HEK293 (cell line): Measurements from ENCODE around the gene C1orf74.

Source experiments
- CTCF ChIA-PET: fragments of 350-600 bp; formaldehyde crosslinking; extraction: SDS; loops from one replicate; lab custom pipeline; 2021; ENCODE audit warnings: antibody characterized with exemption; lab: Yijun Ruan, JAX
- POLR2A ChIA-PET: fragments of 300-600 bp; formaldehyde crosslinking; extraction: SDS; loops from one replicate; lab custom pipeline; 2020; ENCODE audit warnings: antibody characterized with exemption, inconsistent platforms; lab: Yijun Ruan, JAX
- H3K27ac ChIP-seq: fragments of 200-500 bp; sonication (Bioruptor generic); 2 replicates; pipeline ENCODE4 v1.5.1; 2014; ENCODE audit warnings: low read depth, low read length, control low read depth, inconsistent platforms; ENCODE audit errors: extremely low read depth
- H3K36me3 ChIP-seq, 2 experiments: fragments of 200-500 bp in 1 of 2; sonication (Bioruptor generic) in 1 of 2; 1 replicate in 1 of 2; 2 replicates in 1 of 2; pipeline ENCODE4 v1.5.1; 2014 to 2017; ENCODE audit warnings: inconsistent platforms in 2 of 2, low read length in 2 of 2; ENCODE audit not compliant: control insufficient read depth in 2 of 2, insufficient read depth in 1 of 2
- H3K4me1 ChIP-seq: fragments of 200-500 bp; sonication (Bioruptor generic); 2 replicates; pipeline ENCODE4 v1.5.1; 2014; ENCODE audit warnings: mild to moderate bottlenecking, low read length, inconsistent platforms; ENCODE audit not compliant: control insufficient read depth, insufficient read depth
- H3K4me3 ChIP-seq: 2 replicates; pipeline ENCODE4 v1.5.1; 2011; ENCODE audit warnings: low read depth, mild to moderate bottlenecking, control low read depth, low read length, moderate library complexity
- H3K9me3 ChIP-seq: fragments of 200-500 bp; sonication (Bioruptor generic); 2 replicates; pipeline ENCODE4 v1.5.1; 2014; ENCODE audit warnings: low read depth, low read length, inconsistent platforms; ENCODE audit not compliant: control insufficient read depth, insufficient read depth
- BCL11B ChIP-seq: fragments of 450-650 bp; formaldehyde crosslinking; IDR thresholded peaks from 2 replicates; pipeline ENCODE4 v1.5.1; 2016; ENCODE audit warnings: low read depth, missing biosample characterization, missing genetic modification characterization
- FEZF1 ChIP-seq: fragments of 450-650 bp; formaldehyde crosslinking; IDR thresholded peaks from 2 replicates; pipeline ENCODE4 v1.5.1; 2016; ENCODE audit warnings: missing biosample characterization, missing genetic modification characterization
- GLI2 ChIP-seq: fragments of 450-650 bp; formaldehyde crosslinking; IDR thresholded peaks from 2 replicates; pipeline ENCODE4; 2017; ENCODE audit warnings: missing biosample characterization, missing genetic modification characterization, low read depth, borderline replicate concordance
- MEIS1 ChIP-seq: sonication (generic); formaldehyde crosslinking; IDR thresholded peaks from 2 replicates; pipeline ENCODE4 v1.8.1; 2022; ENCODE audit warnings: missing genetic modification reagents, mild to moderate bottlenecking, borderline replicate concordance
- PRDM1 ChIP-seq: fragments of 450-650 bp; formaldehyde crosslinking; IDR thresholded peaks from 2 replicates; pipeline ENCODE4; 2016; ENCODE audit warnings: missing biosample characterization, missing genetic modification characterization
- SETDB1 ChIP-seq: IDR thresholded peaks from one replicate; pipeline ENCODE4 v1.6.1; 2017; ENCODE audit warnings: mild to moderate bottlenecking, low read length, moderate library complexity, mixed read lengths; ENCODE audit not compliant: insufficient read length
- ZNF121 ChIP-seq: fragments of 450-650 bp; formaldehyde crosslinking; IDR thresholded peaks from 2 replicates; pipeline ENCODE4 v1.5.1; 2016; ENCODE audit warnings: missing biosample characterization, missing genetic modification characterization
- ZNF19 ChIP-seq: fragments of 450-650 bp; formaldehyde crosslinking; IDR thresholded peaks from 2 replicates; pipeline ENCODE4; 2016; ENCODE audit warnings: missing biosample characterization, missing genetic modification characterization, low read depth
- ZNF211 ChIP-seq: fragments of 450-650 bp; formaldehyde crosslinking; IDR thresholded peaks from 2 replicates; pipeline ENCODE4 v1.5.1; 2016; ENCODE audit warnings: low read depth, missing biosample characterization, missing genetic modification characterization
- ZNF394 ChIP-seq: fragments of 450-650 bp; formaldehyde crosslinking; IDR thresholded peaks from 2 replicates; pipeline ENCODE4 v1.5.1; 2016; ENCODE audit warnings: missing biosample characterization, missing genetic modification characterization, mild to moderate bottlenecking, moderate library complexity, borderline replicate concordance
- ZNF416 ChIP-seq: fragments of 450-650 bp; formaldehyde crosslinking; IDR thresholded peaks from 2 replicates; pipeline ENCODE4 v1.5.1; 2016; ENCODE audit warnings: missing biosample characterization, missing genetic modification characterization
- ZNF530 ChIP-seq: fragments of 450-650 bp; formaldehyde crosslinking; IDR thresholded peaks from 2 replicates; pipeline ENCODE4 v1.5.1; 2016; ENCODE audit warnings: low read depth, missing biosample characterization, missing genetic modification characterization
- ZNF664 ChIP-seq: fragments of 450-650 bp; formaldehyde crosslinking; IDR thresholded peaks from 2 replicates; pipeline ENCODE4 v1.5.1; 2016; ENCODE audit warnings: missing biosample characterization, missing genetic modification characterization
- ZNF747 ChIP-seq: fragments of 450-650 bp; formaldehyde crosslinking; IDR thresholded peaks from 2 replicates; pipeline ENCODE4 v1.5.1; 2016; ENCODE audit warnings: missing biosample characterization, missing genetic modification characterization
- TF ChIP-seq, protein P1 (sequence below): fragments of 450-650 bp; formaldehyde crosslinking; IDR thresholded peaks from 2 replicates; pipeline ENCODE4 v1.5.1; 2016; ENCODE audit warnings: missing biosample characterization, missing genetic modification characterization
- TF ChIP-seq, protein P2 (sequence below): fragments of 450-650 bp; formaldehyde crosslinking; IDR thresholded peaks from 2 replicates; pipeline ENCODE4 v1.5.1; 2016; ENCODE audit warnings: missing biosample characterization, missing genetic modification characterization
- TF ChIP-seq, protein P3 (sequence below): fragments of 450-650 bp; formaldehyde crosslinking; IDR thresholded peaks from 2 replicates; pipeline ENCODE4 v1.5.0; 2017; ENCODE audit warnings: missing biosample characterization, missing genetic modification characterization, borderline replicate concordance

C1orf74 gene

DNA sequence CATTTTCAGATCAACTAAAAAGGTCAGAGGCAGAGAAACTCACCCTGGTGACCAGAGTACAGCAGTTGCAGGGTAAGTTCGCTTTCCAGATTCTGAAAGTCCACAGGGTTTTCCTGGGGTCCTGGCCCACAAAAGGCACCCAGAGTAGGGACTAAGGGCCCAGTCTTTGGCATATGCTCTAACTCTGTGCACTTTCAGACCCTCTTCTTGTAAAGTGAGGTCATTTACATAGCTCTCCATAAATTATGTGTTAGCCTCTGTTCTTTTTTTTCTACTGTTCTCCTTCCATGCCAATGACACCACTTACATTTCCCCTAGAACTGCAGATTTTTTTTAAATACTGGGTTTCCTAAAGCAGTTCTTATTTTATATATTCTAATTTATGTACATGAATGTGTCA lies 6.3 kb downstream of the C1orf74 start (continued):
- TF ChIP-seq, protein P1, sequence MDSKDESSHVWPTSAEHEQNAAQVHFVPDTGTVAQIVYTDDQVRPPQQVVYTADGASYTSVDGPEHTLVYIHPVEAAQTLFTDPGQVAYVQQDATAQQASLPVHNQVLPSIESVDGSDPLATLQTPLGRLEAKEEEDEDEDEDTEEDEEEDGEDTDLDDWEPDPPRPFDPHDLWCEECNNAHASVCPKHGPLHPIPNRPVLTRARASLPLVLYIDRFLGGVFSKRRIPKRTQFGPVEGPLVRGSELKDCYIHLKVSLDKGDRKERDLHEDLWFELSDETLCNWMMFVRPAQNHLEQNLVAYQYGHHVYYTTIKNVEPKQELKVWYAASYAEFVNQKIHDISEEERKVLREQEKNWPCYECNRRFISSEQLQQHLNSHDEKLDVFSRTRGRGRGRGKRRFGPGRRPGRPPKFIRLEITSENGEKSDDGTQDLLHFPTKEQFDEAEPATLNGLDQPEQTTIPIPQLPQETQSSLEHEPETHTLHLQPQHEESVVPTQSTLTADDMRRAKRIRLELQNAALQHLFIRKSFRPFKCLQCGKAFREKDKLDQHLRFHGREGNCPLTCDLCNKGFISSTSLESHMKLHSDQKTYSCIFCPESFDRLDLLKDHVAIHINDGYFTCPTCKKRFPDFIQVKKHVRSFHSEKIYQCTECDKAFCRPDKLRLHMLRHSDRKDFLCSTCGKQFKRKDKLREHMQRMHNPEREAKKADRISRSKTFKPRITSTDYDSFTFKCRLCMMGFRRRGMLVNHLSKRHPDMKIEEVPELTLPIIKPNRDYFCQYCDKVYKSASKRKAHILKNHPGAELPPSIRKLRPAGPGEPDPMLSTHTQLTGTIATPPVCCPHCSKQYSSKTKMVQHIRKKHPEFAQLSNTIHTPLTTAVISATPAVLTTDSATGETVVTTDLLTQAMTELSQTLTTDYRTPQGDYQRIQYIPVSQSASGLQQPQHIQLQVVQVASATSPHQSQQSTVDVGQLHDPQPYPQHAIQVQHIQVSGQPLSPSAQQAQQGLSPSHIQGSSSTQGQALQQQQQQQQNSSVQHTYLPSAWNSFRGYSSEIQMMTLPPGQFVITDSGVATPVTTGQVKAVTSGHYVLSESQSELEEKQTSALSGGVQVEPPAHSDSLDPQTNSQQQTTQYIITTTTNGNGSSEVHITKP = no peak
- no peak for TF ChIP-seq ZNF211

DNA sequence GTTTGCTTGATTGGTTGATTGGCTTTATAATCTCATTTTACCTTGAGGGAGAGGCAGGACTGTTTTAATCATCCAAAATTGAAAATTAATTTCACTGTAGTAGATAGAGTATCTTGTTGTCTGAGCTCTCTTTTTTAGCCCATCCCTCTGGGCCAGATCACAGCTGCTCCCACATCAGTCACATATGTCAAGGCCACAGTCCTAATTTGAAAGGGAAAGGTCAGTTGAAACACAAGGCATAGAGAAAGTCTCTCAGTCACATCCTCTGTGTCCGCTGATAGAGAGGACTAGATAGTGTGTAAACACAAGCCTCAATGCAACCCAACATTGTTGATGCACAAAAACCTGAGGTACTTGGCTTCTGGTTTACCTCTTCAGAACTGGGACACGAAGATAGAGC lies 6.8 kb downstream of the C1orf74 start:
- ChIA-PET CTCF (no interaction called here), POLR2A (no interaction called here)
- H3K4me3 ChIP-seq = no peak overlapping the region
- TF ChIP-seq PRDM1 (tag by site-specific recombination) = no peak
- TF ChIP-seq, protein P2, sequence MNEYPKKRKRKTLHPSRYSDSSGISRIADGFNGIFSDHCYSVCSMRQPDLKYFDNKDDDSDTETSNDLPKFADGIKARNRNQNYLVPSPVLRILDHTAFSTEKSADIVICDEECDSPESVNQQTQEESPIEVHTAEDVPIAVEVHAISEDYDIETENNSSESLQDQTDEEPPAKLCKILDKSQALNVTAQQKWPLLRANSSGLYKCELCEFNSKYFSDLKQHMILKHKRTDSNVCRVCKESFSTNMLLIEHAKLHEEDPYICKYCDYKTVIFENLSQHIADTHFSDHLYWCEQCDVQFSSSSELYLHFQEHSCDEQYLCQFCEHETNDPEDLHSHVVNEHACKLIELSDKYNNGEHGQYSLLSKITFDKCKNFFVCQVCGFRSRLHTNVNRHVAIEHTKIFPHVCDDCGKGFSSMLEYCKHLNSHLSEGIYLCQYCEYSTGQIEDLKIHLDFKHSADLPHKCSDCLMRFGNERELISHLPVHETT (tag by site-specific recombination) = no peak
- no peak for TF ChIP-seq ZNF664
- TF ChIP-seq, protein P3, sequence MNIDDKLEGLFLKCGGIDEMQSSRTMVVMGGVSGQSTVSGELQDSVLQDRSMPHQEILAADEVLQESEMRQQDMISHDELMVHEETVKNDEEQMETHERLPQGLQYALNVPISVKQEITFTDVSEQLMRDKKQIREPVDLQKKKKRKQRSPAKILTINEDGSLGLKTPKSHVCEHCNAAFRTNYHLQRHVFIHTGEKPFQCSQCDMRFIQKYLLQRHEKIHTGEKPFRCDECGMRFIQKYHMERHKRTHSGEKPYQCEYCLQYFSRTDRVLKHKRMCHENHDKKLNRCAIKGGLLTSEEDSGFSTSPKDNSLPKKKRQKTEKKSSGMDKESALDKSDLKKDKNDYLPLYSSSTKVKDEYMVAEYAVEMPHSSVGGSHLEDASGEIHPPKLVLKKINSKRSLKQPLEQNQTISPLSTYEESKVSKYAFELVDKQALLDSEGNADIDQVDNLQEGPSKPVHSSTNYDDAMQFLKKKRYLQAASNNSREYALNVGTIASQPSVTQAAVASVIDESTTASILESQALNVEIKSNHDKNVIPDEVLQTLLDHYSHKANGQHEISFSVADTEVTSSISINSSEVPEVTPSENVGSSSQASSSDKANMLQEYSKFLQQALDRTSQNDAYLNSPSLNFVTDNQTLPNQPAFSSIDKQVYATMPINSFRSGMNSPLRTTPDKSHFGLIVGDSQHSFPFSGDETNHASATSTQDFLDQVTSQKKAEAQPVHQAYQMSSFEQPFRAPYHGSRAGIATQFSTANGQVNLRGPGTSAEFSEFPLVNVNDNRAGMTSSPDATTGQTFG (tag by site-specific recombination) = no peak
- TF ChIP-seq SETDB1 = no peak
- TF ChIP-seq ZNF394 (tag by site-specific recombination) = no peak
- H3K4me1 ChIP-seq = no peaks in the 10 kb centered on the region
- peaks cover 0 to 15% of the 10 kb centered on the region in 2 experiments; a peak in 1 of 3 replicates for H3K36me3 ChIP-seq
- no peaks in the 10 kb centered on the region for H3K9me3 ChIP-seq
- H3K27ac ChIP-seq = no peak overlapping the region

DNA sequence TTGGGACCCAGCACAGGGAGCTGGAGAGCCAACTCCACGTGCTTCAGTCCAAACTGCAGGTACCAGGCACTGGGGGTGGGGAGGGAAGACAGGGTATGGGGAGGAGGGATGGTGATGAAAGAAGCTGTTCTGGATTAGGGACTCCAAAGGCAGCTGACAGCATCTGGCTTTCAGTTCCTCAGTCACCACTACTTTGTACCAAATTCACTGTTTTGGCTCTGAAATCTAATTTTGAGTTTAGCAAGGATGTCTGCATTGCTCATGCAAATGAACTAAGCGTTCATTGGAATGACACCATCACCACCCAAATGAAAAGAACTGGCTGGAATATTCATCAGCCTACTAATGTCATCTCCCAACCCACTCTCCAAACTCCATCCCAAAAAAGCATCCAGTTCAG lies 8.7 kb downstream of the C1orf74 start:
- Histone ChIP-seq H3K9me3 (no peaks in the 10 kb centered on the region), H3K36me3 (peaks cover 0 to 3% of the 10 kb centered on the region in 2 experiments; a peak in 1 of 3 replicates), H3K4me1 (no peaks in the 10 kb centered on the region)
- TF ChIP-seq ZNF416 (tag by site-specific recombination) (no peak), GLI2 (tag by site-specific recombination) (no peak)
- TF ChIP-seq, all 188 proteins: peak for 0
- POLR2A ChIA-PET = interaction anchor here (3.2 kb wide), 1 partner anchor 8 kb away, joined by 12 read pairs; the partner anchor contains the start of gene C1orf74
- Histone ChIP-seq H3K4me3 (no peak overlapping the region), H3K27ac (no peak overlapping the region)
- CTCF ChIA-PET = interaction anchor here (1.3 kb wide), 1 partner anchor 47 kb away, joined by 3 read pairs; no protein-coding TSS in a partner anchor

DNA sequence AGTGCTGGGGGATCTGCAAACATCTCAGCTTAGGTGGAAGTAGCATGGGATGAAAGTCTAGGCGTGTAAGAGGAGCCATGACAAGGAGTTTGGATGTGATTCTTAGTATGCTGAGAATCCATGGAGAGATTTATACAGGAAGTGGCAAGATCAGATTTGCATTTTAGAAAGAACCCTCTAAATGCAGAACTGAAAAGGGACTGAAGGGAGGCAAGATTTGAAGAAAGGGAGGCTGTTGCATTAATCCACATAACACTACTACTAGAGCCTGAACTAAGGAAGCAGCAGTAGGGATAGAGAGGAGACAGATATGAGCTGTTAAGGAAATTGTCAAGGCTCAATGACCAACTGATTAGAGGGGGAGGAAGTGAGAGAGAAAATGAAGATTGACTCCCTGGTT lies 9.8 kb downstream of the C1orf74 start:
- Histone ChIP-seq H3K36me3 (no peaks in the 10 kb centered on the region), H3K4me1 (no peaks in the 10 kb centered on the region), H3K4me3 (no peak overlapping the region), H3K9me3 (no peaks in the 10 kb centered on the region), H3K27ac (no peak overlapping the region)
- ChIA-PET CTCF (interaction anchor here (1.2 to 1.4 kb wide), 2 partner anchors 9 to 215 kb away, joined by 3 to 5 read pairs; partner anchors contain the start of gene C1orf74), POLR2A (interaction anchor here (3.2 kb wide), 1 partner anchor 10 kb away, joined by 12 read pairs; the partner anchor contains the start of gene C1orf74)
- TF ChIP-seq BCL11B (tag by site-specific recombination) = no peak
- TF ChIP-seq ZNF121 = no peak
- TF ChIP-seq ZNF747 (tag by site-specific recombination) = no peak
- no peak for TF ChIP-seq ZNF530 (tag by site-specific recombination)
- TF ChIP-seq ZNF19 = no peak
- TF ChIP-seq MEIS1 = no peak
- TF ChIP-seq FEZF1 (tag by site-specific recombination) = no peak
- no peak for TF ChIP-seq ZNF416 (tag by site-specific recombination)
- TF ChIP-seq, protein P1 = no peak
